ENCODE data around the gene APOB. TPM values are rescaled to one million over a fixed set of nuclear protein-coding genes. Genes with fewer than 3 reads are reported as not detected.

Gene APOB
- polyA plus RNA-seq, 1 donor = 863 TPM

GRCh38 chr2:21069746-21070340, 26.0 kb upstream of the APOB start:
- peaks cover 24% of the 10 kb centered on the region for H3K4me1 ChIP-seq (ENCODE audit: control insufficient read depth, insufficient read depth, low read length)
- DNase-seq = no peak
- WGBS (ENCODE audit: insufficient coverage, low lambda C conversion rate) = 67% methylated on average over 1 of the region's 2 CpGs
- no peaks in the 10 kb centered on the region for H3K9me3 ChIP-seq (ENCODE audit: control insufficient read depth, low read depth, low read length)
- H3K27me3 ChIP-seq (ENCODE audit: control insufficient read depth, insufficient read depth, low read length) = no peaks in the 10 kb centered on the region
- H3K4me3 ChIP-seq (ENCODE audit: low read length) = no peak overlapping the region
- H3K27ac ChIP-seq (ENCODE audit: low read length) = peak overlapping the region; percentile 43
- H3K36me3 ChIP-seq (ENCODE audit: control insufficient read depth, insufficient read depth, low read length) = no peaks in the 10 kb centered on the region

- no CpG with 5 or more reads among the region's 2 CpGs for WGBS (ENCODE audit: insufficient coverage, low lambda C conversion rate)
- peak overlapping the region; percentile 44 for H3K27ac ChIP-seq (ENCODE audit: low read length)
These were observed 24.1 kb upstream of the APOB start for GRCh38 chr2:21067859-21068537.

GRCh38 chr2:21067125-21067524, 23.3 kb upstream of the APOB start:
- no peaks in the 10 kb centered on the region for H3K36me3 ChIP-seq (ENCODE audit: control insufficient read depth, insufficient read depth, low read length)
- H3K9me3 ChIP-seq (ENCODE audit: control insufficient read depth, low read depth, low read length) = no peaks in the 10 kb centered on the region
- no peaks in the 10 kb centered on the region for H3K27me3 ChIP-seq (ENCODE audit: control insufficient read depth, insufficient read depth, low read length)
- peak; percentile 39 to 72 for DNase-seq
- H3K27ac ChIP-seq (ENCODE audit: low read length) = peak overlapping the region; percentile 44
- 40% methylated on average over 1 of the region's 5 CpGs for WGBS (ENCODE audit: insufficient coverage, low lambda C conversion rate)
- peaks cover 24% of the 10 kb centered on the region for H3K4me1 ChIP-seq (ENCODE audit: control insufficient read depth, insufficient read depth, low read length)
- no peak overlapping the region for H3K4me3 ChIP-seq (ENCODE audit: low read length)

More at GRCh38 chr2:21067859-21068537, 24.1 kb upstream of the APOB start:
- DNase-seq = peak in 1 of 2 donors; percentile 21
- Histone ChIP-seq H3K27me3 (ENCODE audit: control insufficient read depth, insufficient read depth, low read length) (no peaks in the 10 kb centered on the region), H3K4me1 (ENCODE audit: control insufficient read depth, insufficient read depth, low read length) (peaks cover 24% of the 10 kb centered on the region), H3K4me3 (ENCODE audit: low read length) (no peak overlapping the region), H3K36me3 (ENCODE audit: control insufficient read depth, insufficient read depth, low read length) (no peaks in the 10 kb centered on the region), H3K9me3 (ENCODE audit: control insufficient read depth, low read depth, low read length) (no peaks in the 10 kb centered on the region)

- Histone ChIP-seq H3K27me3 (ENCODE audit: control insufficient read depth, insufficient read depth, low read length) (no peaks in the 10 kb centered on the region), H3K4me3 (ENCODE audit: low read length) (no peak overlapping the region), H3K27ac (ENCODE audit: low read length) (no peak overlapping the region), H3K9me3 (ENCODE audit: control insufficient read depth, low read depth, low read length) (no peaks in the 10 kb centered on the region), H3K4me1 (ENCODE audit: control insufficient read depth, insufficient read depth, low read length) (peaks cover 9% of the 10 kb centered on the region), H3K36me3 (ENCODE audit: control insufficient read depth, insufficient read depth, low read length) (no peaks in the 10 kb centered on the region)
- DNase-seq = no peak
- WGBS (ENCODE audit: insufficient coverage, low lambda C conversion rate) = 100% methylated on average over 1 of the region's 3 CpGs
These were observed 16.2 kb upstream of the APOB start for GRCh38 chr2:21059885-21060610.

- H3K4me3 ChIP-seq (ENCODE audit: low read length) = no peak overlapping the region
- H3K36me3 ChIP-seq (ENCODE audit: control insufficient read depth, insufficient read depth, low read length) = no peaks in the 10 kb centered on the region
- DNase-seq = no peak
- peaks cover 9% of the 10 kb centered on the region for H3K4me1 ChIP-seq (ENCODE audit: control insufficient read depth, insufficient read depth, low read length)
- H3K27ac ChIP-seq (ENCODE audit: low read length) = no peak overlapping the region
- no peaks in the 10 kb centered on the region for H3K9me3 ChIP-seq (ENCODE audit: control insufficient read depth, low read depth, low read length)
- WGBS (ENCODE audit: insufficient coverage, low lambda C conversion rate) = 100% methylated on average over 1 of the region's 2 CpGs
- no peaks in the 10 kb centered on the region for H3K27me3 ChIP-seq (ENCODE audit: control insufficient read depth, insufficient read depth, low read length)
These were observed 13.2 kb upstream of the APOB start for GRCh38 chr2:21057097-21057496.

- Histone ChIP-seq H3K4me1 (ENCODE audit: control insufficient read depth, insufficient read depth, low read length) (peaks cover 9% of the 10 kb centered on the region), H3K36me3 (ENCODE audit: control insufficient read depth, insufficient read depth, low read length) (no peaks in the 10 kb centered on the region), H3K4me3 (ENCODE audit: low read length) (no peak overlapping the region), H3K27ac (ENCODE audit: low read length) (no peak overlapping the region), H3K9me3 (ENCODE audit: control insufficient read depth, low read depth, low read length) (no peaks in the 10 kb centered on the region), H3K27me3 (ENCODE audit: control insufficient read depth, insufficient read depth, low read length) (no peaks in the 10 kb centered on the region)
- DNase-seq = peak in 1 of 2 donors; percentile 53
- 50% methylated on average over 1 of the region's 10 CpGs for WGBS (ENCODE audit: insufficient coverage, low lambda C conversion rate)
These were observed 12.3 kb upstream of the APOB start for GRCh38 chr2:21055879-21056790.

GRCh38 chr2:21055451-21055850, 11.6 kb upstream of the APOB start:
- no CpG with 5 or more reads among the region's 3 CpGs for WGBS (ENCODE audit: insufficient coverage, low lambda C conversion rate)
- peaks cover 9% of the 10 kb centered on the region for H3K4me1 ChIP-seq (ENCODE audit: control insufficient read depth, insufficient read depth, low read length)
- H3K27ac ChIP-seq (ENCODE audit: low read length) = no peak overlapping the region
- H3K27me3 ChIP-seq (ENCODE audit: control insufficient read depth, insufficient read depth, low read length) = no peaks in the 10 kb centered on the region
- H3K9me3 ChIP-seq (ENCODE audit: control insufficient read depth, low read depth, low read length) = no peaks in the 10 kb centered on the region
- no peak for DNase-seq
- no peaks in the 10 kb centered on the region for H3K36me3 ChIP-seq (ENCODE audit: control insufficient read depth, insufficient read depth, low read length)
- H3K4me3 ChIP-seq (ENCODE audit: low read length) = no peak overlapping the region

- no peak overlapping the region for H3K4me3 ChIP-seq (ENCODE audit: low read length)
- no peaks in the 10 kb centered on the region for H3K36me3 ChIP-seq (ENCODE audit: control insufficient read depth, insufficient read depth, low read length)
- H3K9me3 ChIP-seq (ENCODE audit: control insufficient read depth, low read depth, low read length) = no peaks in the 10 kb centered on the region
- H3K27me3 ChIP-seq (ENCODE audit: control insufficient read depth, insufficient read depth, low read length) = no peaks in the 10 kb centered on the region
- no peak for DNase-seq
- 88% methylated on average over 1 of the region's 6 CpGs for WGBS (ENCODE audit: insufficient coverage, low lambda C conversion rate)
- peaks cover 9% of the 10 kb centered on the region for H3K4me1 ChIP-seq (ENCODE audit: control insufficient read depth, insufficient read depth, low read length)
- no peak overlapping the region for H3K27ac ChIP-seq (ENCODE audit: low read length)
These were observed 10.1 kb upstream of the APOB start for GRCh38 chr2:21054011-21054410.

GRCh38 chr2:21052044-21052443, 8.2 kb upstream of the APOB start:
- peak in 1 of 2 donors; percentile 34 for DNase-seq
- no peaks in the 10 kb centered on the region for H3K27me3 ChIP-seq (ENCODE audit: control insufficient read depth, insufficient read depth, low read length)
- 80% methylated on average over 1 of the region's 4 CpGs for WGBS (ENCODE audit: insufficient coverage, low lambda C conversion rate)
- peaks cover 20% of the 10 kb centered on the region for H3K4me1 ChIP-seq (ENCODE audit: control insufficient read depth, insufficient read depth, low read length)
- H3K27ac ChIP-seq (ENCODE audit: low read length) = no peak overlapping the region
- no peaks in the 10 kb centered on the region for H3K36me3 ChIP-seq (ENCODE audit: control insufficient read depth, insufficient read depth, low read length)
- H3K9me3 ChIP-seq (ENCODE audit: control insufficient read depth, low read depth, low read length) = no peaks in the 10 kb centered on the region
- no peak overlapping the region for H3K4me3 ChIP-seq (ENCODE audit: low read length)

GRCh38 chr2:21050164-21050563, 6.3 kb upstream of the APOB start:
- no peaks in the 10 kb centered on the region for H3K27me3 ChIP-seq (ENCODE audit: control insufficient read depth, insufficient read depth, low read length)
- H3K9me3 ChIP-seq (ENCODE audit: control insufficient read depth, low read depth, low read length) = no peaks in the 10 kb centered on the region
- H3K4me3 ChIP-seq (ENCODE audit: low read length) = no peak overlapping the region
- no peak for DNase-seq
- no peak overlapping the region for H3K27ac ChIP-seq (ENCODE audit: low read length)
- H3K36me3 ChIP-seq (ENCODE audit: control insufficient read depth, insufficient read depth, low read length) = no peaks in the 10 kb centered on the region
- H3K4me1 ChIP-seq (ENCODE audit: control insufficient read depth, insufficient read depth, low read length) = peaks cover 20% of the 10 kb centered on the region
